B cell (primary cell): Measurements from ENCODE around the gene OXTR. TPM values are rescaled to one million over a fixed set of nuclear protein-coding genes. Genes with fewer than 3 reads are reported as not detected.

Experiments
- ATAC-seq: fragments of 200-7000 bp; cut with Tn5 transposase; one replicate; pipeline ENCODE4 v1.10.0; 2021; ENCODE audit warnings: low read depth, mild to moderate bottlenecking, moderate number of reproducible peaks, moderate library complexity
- CTCF ChIA-PET: fragments of 350-600 bp; sonication (Branson Sonifier 250); formaldehyde crosslinking; loops from one replicate; lab custom pipeline; 2021; ENCODE audit warnings: antibody characterized with exemption, inconsistent platforms; lab: Charles Lee
- POLR2A ChIA-PET: fragments of 350-600 bp; sonication (Branson Sonifier 250); formaldehyde crosslinking; loops from one replicate; lab custom pipeline; 2021; ENCODE audit warnings: antibody characterized with exemption; lab: Charles Lee
- DNase-seq: peaks from one replicate; pipeline ENCODE4 v3.0.0; 2013
- H2AFZ ChIP-seq: 2 replicates; pipeline ENCODE4 v1.6.1; 2012; ENCODE audit warnings: mild to moderate bottlenecking, low read depth, low read length; ENCODE audit not compliant: insufficient read depth, poor library complexity, severe bottlenecking
- H3K27ac ChIP-seq, 2 donors: 1 replicate in 1 of 2; 2 replicates in 1 of 2; pipeline ENCODE4 v1.5.1; 2012 to 2013; ENCODE audit warnings: low read length in 2 of 2, mild to moderate bottlenecking in 2 of 2, moderate library complexity in 1 of 2
- H3K27me3 ChIP-seq, 4 experiments: fragments of 200-600 bp in 1 of 4; sonication (generic) in 1 of 4; replicated peaks in 1 of 4; 1 replicate in 2 of 4; 2 replicates in 2 of 4; pipeline versions ENCODE4 v1.6.1 to v1.7.0; 2013 to 2016; ENCODE audit warnings: low read length in 3 of 4, mild to moderate bottlenecking in 2 of 4, mixed read lengths in 1 of 4, moderate library complexity in 1 of 4; ENCODE audit not compliant: insufficient read depth in 4 of 4, control insufficient read depth in 3 of 4; ENCODE audit errors: control extremely low read depth in 1 of 4
- H3K36me3 ChIP-seq, 2 experiments: replicated peaks in 1 of 2; 1 replicate in 1 of 2; 2 replicates in 1 of 2; pipeline versions ENCODE4 v1.6.1 to v1.7.1; 2013; ENCODE audit warnings: low read length in 1 of 2; ENCODE audit not compliant: insufficient read depth in 2 of 2, control insufficient read depth in 1 of 2; ENCODE audit errors: control extremely low read depth in 1 of 2, extremely low read depth in 1 of 2
- H3K4me1 ChIP-seq, 2 donors: fragments of 200-600 bp in 1 of 2; sonication (generic) in 1 of 2; 1 replicate in 1 of 2; 2 replicates in 1 of 2; pipeline versions ENCODE4 v1.5.1 to v1.6.1; 2013 to 2017; ENCODE audit warnings: low read length in 2 of 2; ENCODE audit not compliant: control insufficient read depth in 2 of 2, insufficient read depth in 2 of 2
- H3K4me2 ChIP-seq: replicated peaks from 2 replicates; pipeline ENCODE3; 2012; ENCODE audit warnings: mild to moderate bottlenecking, low read depth, low read length; ENCODE audit not compliant: poor library complexity, severe bottlenecking
- H3K4me3 ChIP-seq, 5 experiments: fragments of 200-600 bp in 1 of 5; sonication (generic) in 1 of 5; 1 replicate in 3 of 5; 2 replicates in 2 of 5; pipeline versions ENCODE4 v1.5.1 to v1.7.0; 2011 to 2016; ENCODE audit warnings: low read length in 4 of 5, mild to moderate bottlenecking in 4 of 5, low read depth in 2 of 5, control low read depth in 1 of 5, moderate library complexity in 1 of 5; ENCODE audit not compliant: insufficient read depth in 1 of 5; ENCODE audit errors: control extremely low read depth in 1 of 5, extremely low read depth in 1 of 5
- H3K79me2 ChIP-seq: fragments of 200-600 bp; sonication (generic); one replicate; pipeline ENCODE4 v1.6.0; 2016; ENCODE audit warnings: low read length; ENCODE audit not compliant: control insufficient read depth, insufficient read depth
- H3K9ac ChIP-seq: fragments of 200-600 bp; sonication (generic); 2 replicates; pipeline ENCODE4 v1.6.1; 2017; ENCODE audit warnings: mild to moderate bottlenecking, low read length, moderate library complexity
- H3K9me3 ChIP-seq, 3 donors: one replicate each; pipeline versions ENCODE4 v1.6.1 to v1.7.1; 2013; ENCODE audit warnings: low read length in 2 of 3; ENCODE audit not compliant: control insufficient read depth in 2 of 3, insufficient read depth in 1 of 3; ENCODE audit errors: control extremely low read depth in 1 of 3
- H4K20me1 ChIP-seq: 2 replicates; pipeline ENCODE4 v1.6.0; 2012; ENCODE audit warnings: mild to moderate bottlenecking, low read length; ENCODE audit not compliant: insufficient read depth, control insufficient read depth, poor library complexity, severe bottlenecking
- H3K27ac Mint-ChIP-seq: one replicate; pipeline ENCODE4 v1.8.0; 2021; ENCODE audit warnings: mixed read lengths
- H3K27me3 Mint-ChIP-seq: one replicate; pipeline ENCODE4 v1.8.0; 2021; ENCODE audit warnings: mixed read lengths
- H3K4me1 Mint-ChIP-seq: one replicate; pipeline ENCODE4 v1.8.0; 2021; ENCODE audit warnings: mixed read lengths
- H3K4me3 Mint-ChIP-seq: one replicate; pipeline ENCODE4 v1.8.0; 2021; ENCODE audit warnings: mixed read lengths
- H3K9me3 Mint-ChIP-seq: one replicate; pipeline ENCODE4 v1.8.0; 2022; ENCODE audit warnings: mixed read lengths; ENCODE audit not compliant: insufficient read depth
- CTCF ChIP-seq: fragments of 200-600 bp; IDR thresholded peaks from one replicate; pipeline ENCODE4 v1.8.0; 2022; ENCODE audit warnings: antibody characterized with exemption, mild to moderate bottlenecking
- EZH2 ChIP-seq: IDR thresholded peaks from 2 replicates; pipeline ENCODE4 v1.6.1; 2012; ENCODE audit warnings: borderline replicate concordance, low read depth, mild to moderate bottlenecking, moderate library complexity, low read length; ENCODE audit not compliant: insufficient read depth, poor library complexity, severe bottlenecking
- WGBS: methylation state at CpG from one replicate; pipeline ENCODE4 v1.1.5; 2013; ENCODE audit warnings: missing lambda C conversion rate; ENCODE audit not compliant: insufficient coverage; 5-methylcytosine and 5-hydroxymethylcytosine counted together
- intact Hi-C: fragments of 100-400 bp; cut with micrococcal nuclease; formaldehyde crosslinking; loops from one replicate; pipeline ENCODE4 v1.10.0; 2022
- polyA plus RNA-seq: library from polyadenylated mRNA; depleted of rRNA; stranded (reverse); fragments of >200 nt; gene quantifications from 2 replicates; pipeline ENCODE4 v1.2.3, GENCODE V29; 2012
- total RNA-seq, 2 donors: library from RNA; stranded (reverse); fragments of 120-200 nt in 1 of 2; gene quantifications; 1 replicate in 1 of 2; 2 replicates in 1 of 2; pipeline versions ENCODE4 v1.2.3 to v1.2.4, GENCODE V29; 2013 to 2022

The OXTR gene
- total and polyA plus RNA-seq, 2 donors (not counting 1 experiment from before 2014, with no cell fraction given), result 0.13 to 0.17 TPM

- Mint-ChIP-seq H3K27me3 (peaks cover 3% of the 10 kb centered on the region), H3K27ac (no peak overlapping the region), H3K4me3 (no peak overlapping the region), H3K4me1 (no peaks in the 10 kb centered on the region), H3K9me3 (peaks cover 11% of the 10 kb centered on the region)
- ChIA-PET CTCF (no interaction called here), POLR2A (no interaction called here)
- H3K27me3 ChIP-seq, result no peaks in the 10 kb centered on the region
- H3K4me3 ChIP-seq, result no peak overlapping the region
- no peaks in the 10 kb centered on the region for H3K4me1 ChIP-seq
- TF ChIP-seq CTCF (no peak), EZH2 (no peak)
- no peak overlapping the region for H3K27ac ChIP-seq
- DNase-seq (no peak), ATAC-seq (no peak)
- intact Hi-C loops, result no loop called here
- H3K9ac ChIP-seq, result no peak overlapping the region
- no peaks in the 10 kb centered on the region for H3K36me3 ChIP-seq
- H3K79me2 ChIP-seq, result no peaks in the 10 kb centered on the region
- no CpG with 5 or more reads among the region's 3 CpGs for WGBS
- H4K20me1 ChIP-seq, result no peaks in the 10 kb centered on the region
- H3K9me3 ChIP-seq, result peaks cover 0 to 13% (median 5%) of the 10 kb centered on the region in 3 donors
- no peak overlapping the region for H3K4me2 ChIP-seq
- no peak overlapping the region for H2AFZ ChIP-seq
Observed at GRCh38 chr3:8802256-8802655, 32.8 kb upstream of the OXTR start.

GRCh38 chr3:8800016-8800415 is 30.6 kb upstream of the OXTR start:
- H3K36me3 ChIP-seq, result no peaks in the 10 kb centered on the region
- H3K27me3 Mint-ChIP-seq, result peaks cover 3% of the 10 kb centered on the region
- DNase-seq, result no peak
- no peak overlapping the region for H3K4me3 ChIP-seq
- H3K4me1 ChIP-seq, result no peaks in the 10 kb centered on the region
- no peak for TF ChIP-seq EZH2
- no peak for TF ChIP-seq CTCF
- H3K9me3 ChIP-seq, result peaks cover 0 to 13% (median 5%) of the 10 kb centered on the region in 3 donors
- POLR2A ChIA-PET, result no interaction called here
- H3K4me1 Mint-ChIP-seq, result no peaks in the 10 kb centered on the region
- no peak overlapping the region for H3K4me3 Mint-ChIP-seq
- H3K27ac Mint-ChIP-seq, result no peak overlapping the region
- ATAC-seq, result no peak
- H3K4me2 ChIP-seq, result no peak overlapping the region
- CTCF ChIA-PET, result no interaction called here
- H3K27me3 ChIP-seq, result no peaks in the 10 kb centered on the region
- H3K9ac ChIP-seq, result no peak overlapping the region
- H3K27ac ChIP-seq, result no peak overlapping the region
- H2AFZ ChIP-seq, result no peak overlapping the region
- WGBS, result 96% methylated on average over 3 of the region's 3 CpGs
- H3K79me2 ChIP-seq, result no peaks in the 10 kb centered on the region
- intact Hi-C loops, result no loop called here
- H3K9me3 Mint-ChIP-seq, result peaks cover 11% of the 10 kb centered on the region
- H4K20me1 ChIP-seq, result no peaks in the 10 kb centered on the region
